Endothelial cell of umbilical vein (primary cell): ENCODE data around the gene CMIP.
"Not testable (repeated sequence)": the region's sequence is repeated elsewhere in the genome, so short reads cannot be mapped to it uniquely, and the experiment has no call there.

Source experiments
- EZH2 ChIP-seq: IDR thresholded peaks from 2 replicates; pipeline ENCODE4 v1.6.1; 2012; ENCODE audit warnings: borderline replicate concordance, low read depth, mild to moderate bottlenecking, moderate library complexity, low read length, inconsistent platforms; ENCODE audit not compliant: severe bottlenecking
- FOS ChIP-seq: IDR thresholded peaks from 2 replicates; pipeline ENCODE4 v1.6.1; 2011; ENCODE audit warnings: mild to moderate bottlenecking, low read length, moderate library complexity, borderline replicate concordance; ENCODE audit not compliant: insufficient read depth
- GATA2 ChIP-seq: IDR thresholded peaks from 2 replicates; pipeline ENCODE4 v1.7.0; 2011; ENCODE audit warnings: low read depth, mild to moderate bottlenecking, moderate library complexity, mixed read lengths, low read length; ENCODE audit not compliant: insufficient read length, insufficient read depth
- JUN ChIP-seq: IDR thresholded peaks from 2 replicates; pipeline ENCODE4 v1.6.1; 2011; ENCODE audit warnings: borderline replicate concordance, low read depth; ENCODE audit not compliant: insufficient read length, insufficient read depth
- MAX ChIP-seq: IDR thresholded peaks from 2 replicates; pipeline ENCODE4 v1.6.1; 2011; ENCODE audit not compliant: insufficient read depth, insufficient read length
- MYC ChIP-seq: IDR thresholded peaks from one replicate; pipeline ENCODE4 v1.6.1; 2011; ENCODE audit warnings: mild to moderate bottlenecking, low read depth, low read length
- POLR2A ChIP-seq: IDR thresholded peaks from 2 replicates; pipeline ENCODE4 v1.6.1; 2012; ENCODE audit warnings: low read depth, mild to moderate bottlenecking, control low read depth, low read length
- POLR2AphosphoS5 ChIP-seq: IDR thresholded peaks from 2 replicates; pipeline ENCODE4 v1.6.1; 2012; ENCODE audit warnings: low read depth, mild to moderate bottlenecking, control low read depth, low read length, moderate library complexity; ENCODE audit not compliant: insufficient read depth
- TF ChIP-seq, protein P1 (sequence below), 2 donors: IDR thresholded peaks; 1 replicate in 1 of 2; 2 replicates in 1 of 2; pipeline ENCODE4 v1.5.1; 2011; ENCODE audit warnings: low read length in 2 of 2, mild to moderate bottlenecking in 2 of 2, moderate library complexity in 2 of 2, control low read depth in 1 of 2, inconsistent platforms in 1 of 2, low read depth in 1 of 2; ENCODE audit not compliant: insufficient read depth in 1 of 2; ENCODE audit errors: extremely low read depth in 1 of 2

DNA sequence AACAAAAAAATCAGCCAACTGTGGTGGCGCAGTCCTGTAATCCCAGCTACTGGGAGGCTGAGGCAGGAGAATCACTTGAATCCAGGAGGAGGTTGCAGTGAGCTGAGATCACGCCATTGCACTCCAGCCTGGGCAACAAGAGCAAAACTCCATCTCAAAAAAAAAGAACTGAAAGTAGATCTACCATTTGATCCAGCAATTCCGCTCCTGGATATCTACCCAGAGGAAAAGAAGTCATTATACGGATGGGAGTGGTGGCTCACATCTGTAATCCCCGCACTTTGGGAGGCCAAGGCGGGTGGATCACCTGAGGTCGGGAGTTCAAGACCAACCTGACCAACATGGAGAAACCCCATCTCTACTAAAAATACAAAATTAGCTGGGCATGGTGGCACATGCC lies 22.5 kb upstream of the CMIP start:
- not testable (repeated sequence) for TF ChIP-seq POLR2AphosphoS5, EZH2, MYC, MAX, POLR2A, FOS, GATA2, JUN
- TF ChIP-seq, protein P1, sequence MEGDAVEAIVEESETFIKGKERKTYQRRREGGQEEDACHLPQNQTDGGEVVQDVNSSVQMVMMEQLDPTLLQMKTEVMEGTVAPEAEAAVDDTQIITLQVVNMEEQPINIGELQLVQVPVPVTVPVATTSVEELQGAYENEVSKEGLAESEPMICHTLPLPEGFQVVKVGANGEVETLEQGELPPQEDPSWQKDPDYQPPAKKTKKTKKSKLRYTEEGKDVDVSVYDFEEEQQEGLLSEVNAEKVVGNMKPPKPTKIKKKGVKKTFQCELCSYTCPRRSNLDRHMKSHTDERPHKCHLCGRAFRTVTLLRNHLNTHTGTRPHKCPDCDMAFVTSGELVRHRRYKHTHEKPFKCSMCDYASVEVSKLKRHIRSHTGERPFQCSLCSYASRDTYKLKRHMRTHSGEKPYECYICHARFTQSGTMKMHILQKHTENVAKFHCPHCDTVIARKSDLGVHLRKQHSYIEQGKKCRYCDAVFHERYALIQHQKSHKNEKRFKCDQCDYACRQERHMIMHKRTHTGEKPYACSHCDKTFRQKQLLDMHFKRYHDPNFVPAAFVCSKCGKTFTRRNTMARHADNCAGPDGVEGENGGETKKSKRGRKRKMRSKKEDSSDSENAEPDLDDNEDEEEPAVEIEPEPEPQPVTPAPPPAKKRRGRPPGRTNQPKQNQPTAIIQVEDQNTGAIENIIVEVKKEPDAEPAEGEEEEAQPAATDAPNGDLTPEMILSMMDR (IDR thresholded peaks at IDR 0.05; ENCODE audit: extremely low read depth in 1 of 2, insufficient read depth in 1 of 2, low read depth in 1 of 2, low read length in 2 of 2), result not testable (repeated sequence)
